Thyroid gland (tissue), 4 donors: ENCODE results near the gene FGF13.

ENCODE experiments used
- POLR2A ChIP-seq, 2 donors: fragments of 450-650 bp; IDR thresholded peaks; one replicate each; pipeline ENCODE4 v1.6.1; 2017; ENCODE audit warnings: antibody characterized with exemption in 2 of 2, mild to moderate bottlenecking in 2 of 2, moderate library complexity in 1 of 2
- TF ChIP-seq, protein P1 (sequence below), 6 experiments: fragments of 200-600 bp in 3 of 6; fragments of 450-650 bp in 3 of 6; sonication (generic) in 3 of 6; IDR thresholded peaks; one replicate each; pipeline ENCODE4 v1.5.1; 2016 to 2019; ENCODE audit warnings: antibody characterized with exemption in 6 of 6, mild to moderate bottlenecking in 2 of 6, inconsistent platforms in 1 of 6, moderate library complexity in 1 of 6

- TF ChIP-seq, protein P1, sequence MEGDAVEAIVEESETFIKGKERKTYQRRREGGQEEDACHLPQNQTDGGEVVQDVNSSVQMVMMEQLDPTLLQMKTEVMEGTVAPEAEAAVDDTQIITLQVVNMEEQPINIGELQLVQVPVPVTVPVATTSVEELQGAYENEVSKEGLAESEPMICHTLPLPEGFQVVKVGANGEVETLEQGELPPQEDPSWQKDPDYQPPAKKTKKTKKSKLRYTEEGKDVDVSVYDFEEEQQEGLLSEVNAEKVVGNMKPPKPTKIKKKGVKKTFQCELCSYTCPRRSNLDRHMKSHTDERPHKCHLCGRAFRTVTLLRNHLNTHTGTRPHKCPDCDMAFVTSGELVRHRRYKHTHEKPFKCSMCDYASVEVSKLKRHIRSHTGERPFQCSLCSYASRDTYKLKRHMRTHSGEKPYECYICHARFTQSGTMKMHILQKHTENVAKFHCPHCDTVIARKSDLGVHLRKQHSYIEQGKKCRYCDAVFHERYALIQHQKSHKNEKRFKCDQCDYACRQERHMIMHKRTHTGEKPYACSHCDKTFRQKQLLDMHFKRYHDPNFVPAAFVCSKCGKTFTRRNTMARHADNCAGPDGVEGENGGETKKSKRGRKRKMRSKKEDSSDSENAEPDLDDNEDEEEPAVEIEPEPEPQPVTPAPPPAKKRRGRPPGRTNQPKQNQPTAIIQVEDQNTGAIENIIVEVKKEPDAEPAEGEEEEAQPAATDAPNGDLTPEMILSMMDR (IDR thresholded peaks at IDR 0.05), result no peak
- TF ChIP-seq POLR2A (IDR thresholded peaks at IDR 0.05), result no peak
These were observed 20.9 kb downstream of the FGF13 start for GRCh38 chrX:138690591-138690990.
